ENCODE results near the gene EPOP.

Gene EPOP

GRCh38 chr17:38674749-38675615 lies at the start of gene EPOP:
EPOP (minus strand) TSS chr17:38674957; CDS start chr17:38674495, 462 bp downstream.
- H3K36me3 ChIP-seq (ENCODE audit: control insufficient read depth, insufficient read depth, low read length): no peaks in the 10 kb centered on the region
- no peak within 1 kb of the TSS for H3K9ac ChIP-seq (ENCODE audit: low read length)
- peaks cover 25% of the 10 kb centered on the region for H3K27me3 ChIP-seq (ENCODE audit: control insufficient read depth, insufficient read depth, low read length)
- peak within 1 kb of the TSS; percentile 55 for H3K4me3 ChIP-seq (ENCODE audit: low read length)
- no peak within 1 kb of the TSS for H3K27ac ChIP-seq (ENCODE audit: low read depth, low read length)
- H3K4me1 ChIP-seq (ENCODE audit: control insufficient read depth, insufficient read depth, low read length): peaks cover 10% of the 10 kb centered on the region

GRCh38 chr17:38721802-38722201 lies 47.0 kb upstream of the EPOP start:
- H3K4me1 ChIP-seq (ENCODE audit: control insufficient read depth, insufficient read depth, low read length): no peaks in the 10 kb centered on the region
- H3K4me3 ChIP-seq (ENCODE audit: low read length): no peak overlapping the region
- peaks cover 25% of the 10 kb centered on the region for H3K36me3 ChIP-seq (ENCODE audit: control insufficient read depth, insufficient read depth, low read length)
- H3K9ac ChIP-seq (ENCODE audit: low read length): no peak overlapping the region
- no peaks in the 10 kb centered on the region for H3K27me3 ChIP-seq (ENCODE audit: control insufficient read depth, insufficient read depth, low read length)
- no peak overlapping the region for H3K27ac ChIP-seq (ENCODE audit: low read depth, low read length)

- Histone ChIP-seq H3K4me1 (ENCODE audit: control insufficient read depth, insufficient read depth, low read length) (no peaks in the 10 kb centered on the region), H3K36me3 (ENCODE audit: control insufficient read depth, insufficient read depth, low read length) (peaks cover 32% of the 10 kb centered on the region), H3K27ac (ENCODE audit: low read depth, low read length) (no peak overlapping the region), H3K27me3 (ENCODE audit: control insufficient read depth, insufficient read depth, low read length) (no peaks in the 10 kb centered on the region), H3K4me3 (ENCODE audit: low read length) (no peak overlapping the region), H3K9ac (ENCODE audit: low read length) (no peak overlapping the region)
Measured at GRCh38 chr17:38720941-38721340, 46.2 kb upstream of the EPOP start.

- Histone ChIP-seq H3K36me3 (ENCODE audit: control insufficient read depth, insufficient read depth, low read length) (peaks cover 32% of the 10 kb centered on the region), H3K27ac (ENCODE audit: low read depth, low read length) (no peak overlapping the region), H3K4me1 (ENCODE audit: control insufficient read depth, insufficient read depth, low read length) (no peaks in the 10 kb centered on the region)
Measured at GRCh38 chr17:38719943-38720641, 45.3 kb upstream of the EPOP start.

GRCh38 chr17:38719289-38719942 lies 44.7 kb upstream of the EPOP start:
- no peak overlapping the region for H3K9ac ChIP-seq (ENCODE audit: low read length)
- H3K27ac ChIP-seq (ENCODE audit: low read depth, low read length): no peak overlapping the region
- H3K4me1 ChIP-seq (ENCODE audit: control insufficient read depth, insufficient read depth, low read length): no peaks in the 10 kb centered on the region
- no peaks in the 10 kb centered on the region for H3K27me3 ChIP-seq (ENCODE audit: control insufficient read depth, insufficient read depth, low read length)
- H3K4me3 ChIP-seq (ENCODE audit: low read length): no peak overlapping the region
- peaks cover 32% of the 10 kb centered on the region for H3K36me3 ChIP-seq (ENCODE audit: control insufficient read depth, insufficient read depth, low read length)

More at GRCh38 chr17:38719943-38720641, 45.3 kb upstream of the EPOP start:
- H3K4me3 ChIP-seq (ENCODE audit: low read length): no peak overlapping the region
- no peaks in the 10 kb centered on the region for H3K27me3 ChIP-seq (ENCODE audit: control insufficient read depth, insufficient read depth, low read length)
- no peak overlapping the region for H3K9ac ChIP-seq (ENCODE audit: low read length)

GRCh38 chr17:38717139-38717745 lies 42.5 kb upstream of the EPOP start:
- peaks cover 42% of the 10 kb centered on the region for H3K36me3 ChIP-seq (ENCODE audit: control insufficient read depth, insufficient read depth, low read length)
- H3K4me1 ChIP-seq (ENCODE audit: control insufficient read depth, insufficient read depth, low read length): no peaks in the 10 kb centered on the region
- H3K4me3 ChIP-seq (ENCODE audit: low read length): no peak overlapping the region
- H3K9ac ChIP-seq (ENCODE audit: low read length): no peak overlapping the region
- no peak overlapping the region for H3K27ac ChIP-seq (ENCODE audit: low read depth, low read length)
- H3K27me3 ChIP-seq (ENCODE audit: control insufficient read depth, insufficient read depth, low read length): no peaks in the 10 kb centered on the region

GRCh38 chr17:38716368-38717005 lies 41.7 kb upstream of the EPOP start:
- Histone ChIP-seq H3K4me3 (ENCODE audit: low read length) (no peak overlapping the region), H3K4me1 (ENCODE audit: control insufficient read depth, insufficient read depth, low read length) (no peaks in the 10 kb centered on the region), H3K27ac (ENCODE audit: low read depth, low read length) (no peak overlapping the region), H3K27me3 (ENCODE audit: control insufficient read depth, insufficient read depth, low read length) (no peaks in the 10 kb centered on the region), H3K36me3 (ENCODE audit: control insufficient read depth, insufficient read depth, low read length) (peaks cover 46% of the 10 kb centered on the region), H3K9ac (ENCODE audit: low read length) (no peak overlapping the region)

GRCh38 chr17:38715216-38715943 lies 40.6 kb upstream of the EPOP start:
- Histone ChIP-seq H3K36me3 (ENCODE audit: control insufficient read depth, insufficient read depth, low read length) (peaks cover 41% of the 10 kb centered on the region), H3K4me1 (ENCODE audit: control insufficient read depth, insufficient read depth, low read length) (no peaks in the 10 kb centered on the region), H3K27me3 (ENCODE audit: control insufficient read depth, insufficient read depth, low read length) (no peaks in the 10 kb centered on the region), H3K4me3 (ENCODE audit: low read length) (no peak overlapping the region), H3K9ac (ENCODE audit: low read length) (no peak overlapping the region), H3K27ac (ENCODE audit: low read depth, low read length) (no peak overlapping the region)

- H3K4me1 ChIP-seq (ENCODE audit: control insufficient read depth, insufficient read depth, low read length): no peaks in the 10 kb centered on the region
- no peak overlapping the region for H3K4me3 ChIP-seq (ENCODE audit: low read length)
- no peaks in the 10 kb centered on the region for H3K27me3 ChIP-seq (ENCODE audit: control insufficient read depth, insufficient read depth, low read length)
- no peak overlapping the region for H3K27ac ChIP-seq (ENCODE audit: low read depth, low read length)
- H3K36me3 ChIP-seq (ENCODE audit: control insufficient read depth, insufficient read depth, low read length): peaks cover 52% of the 10 kb centered on the region
- no peak overlapping the region for H3K9ac ChIP-seq (ENCODE audit: low read length)
Measured at GRCh38 chr17:38713456-38714075, 38.8 kb upstream of the EPOP start.

- Histone ChIP-seq H3K27me3 (ENCODE audit: control insufficient read depth, insufficient read depth, low read length) (no peaks in the 10 kb centered on the region), H3K27ac (ENCODE audit: low read depth, low read length) (no peak overlapping the region), H3K4me1 (ENCODE audit: control insufficient read depth, insufficient read depth, low read length) (no peaks in the 10 kb centered on the region), H3K4me3 (ENCODE audit: low read length) (no peak overlapping the region), H3K36me3 (ENCODE audit: control insufficient read depth, insufficient read depth, low read length) (peaks cover 49% of the 10 kb centered on the region), H3K9ac (ENCODE audit: low read length) (no peak overlapping the region)
Measured at GRCh38 chr17:38712593-38712992, 37.8 kb upstream of the EPOP start.
